Brain microvascular endothelial cell (primary cell): ENCODE data around the gene CCDC82.
"Not testable (repeated sequence)": the region's sequence is repeated elsewhere in the genome, so short reads cannot be mapped to it uniquely, and the experiment has no call there.

Experiments
- DNase-seq: peaks from one replicate; pipeline ENCODE4 v3.0.0-alpha.2; 2020
- H3K27ac ChIP-seq: fragments of 250-450 bp; sonication (Bioruptor Pico); 2 replicates; pipeline ENCODE4 v1.5.1; 2020; ENCODE audit warnings: mild to moderate bottlenecking, moderate library complexity
- H3K27me3 ChIP-seq: fragments of 250-450 bp; sonication (Bioruptor Pico); replicated peaks from 2 replicates; pipeline ENCODE4 v1.5.1; 2020; ENCODE audit warnings: mild to moderate bottlenecking
- H3K36me3 ChIP-seq: fragments of 250-450 bp; sonication (Bioruptor Pico); replicated peaks from 2 replicates; pipeline ENCODE4 v1.5.1; 2020; ENCODE audit warnings: mild to moderate bottlenecking
- H3K4me3 ChIP-seq: 2 replicates; pipeline ENCODE4 v1.5.1; 2011; ENCODE audit warnings: low read depth, mild to moderate bottlenecking, control low read depth, low read length, moderate library complexity
- in situ Hi-C: cut with HindIII; loops from 2 replicates; pipeline ENCODE4 v1.10.0; 2017; ENCODE audit warnings: low sequenced_read_pairs, low pct_ligation_motif_present
- TF ChIP-seq, protein P1 (sequence below): IDR thresholded peaks from 2 replicates; pipeline ENCODE4 v1.5.1; 2011; ENCODE audit warnings: low read depth, mild to moderate bottlenecking, moderate library complexity, low read length, control low read depth, inconsistent platforms; ENCODE audit errors: missing control alignments

The CCDC82 gene

DNA sequence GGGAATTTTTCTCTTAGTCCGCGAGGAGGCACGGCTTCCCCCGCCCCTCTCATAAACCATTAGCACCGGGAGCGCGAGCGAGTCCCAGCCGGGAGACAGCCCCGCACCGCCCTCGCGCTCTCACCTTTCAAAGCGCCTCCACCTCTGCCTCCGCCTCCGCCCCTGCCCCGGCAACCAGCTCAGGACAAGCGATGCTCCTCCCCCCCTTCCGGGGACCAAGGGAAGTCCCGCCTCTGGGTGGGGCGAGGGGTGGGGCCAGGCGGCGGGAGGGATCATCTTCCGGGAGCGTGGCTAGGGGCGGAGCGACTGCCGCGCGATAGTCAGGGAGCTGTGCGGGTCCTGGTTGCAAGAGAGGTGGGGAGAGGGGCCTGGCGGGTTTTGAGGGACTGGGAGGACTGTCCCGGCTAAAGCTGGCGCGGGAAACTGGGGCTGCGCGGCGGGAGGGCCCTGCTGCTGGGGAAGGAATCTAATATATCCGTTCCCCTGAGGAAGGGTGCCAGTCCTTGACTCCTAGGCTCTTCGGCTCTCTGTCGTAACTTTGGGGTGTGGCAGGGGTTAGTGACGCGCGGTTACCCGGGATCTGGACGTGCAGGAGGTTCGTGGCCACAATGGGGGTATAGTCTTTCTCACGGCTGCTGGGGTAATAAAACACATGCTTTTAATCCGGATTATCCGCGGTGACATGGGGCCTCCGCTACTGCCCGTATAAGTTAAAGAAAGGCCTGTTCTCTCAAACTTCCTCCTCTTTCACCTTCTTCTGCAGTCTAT is at the start of gene CCDC82, which contains the start of gene JRKL:
Gene CCDC82, minus strand, starts transcription at position 193 of the 768 bp plus-strand sequence. CDS start 5,165 bp downstream, outside the sequence.
Gene JRKL, plus strand, starts transcription at position 294 of the 768 bp plus-strand sequence. CDS start 637 bp downstream, outside the sequence.
- Histone ChIP-seq H3K4me3 (peak within 1 kb of the TSS; percentile 78), H3K36me3 (no peaks in the 10 kb centered on the region), H3K27me3 (no peaks in the 10 kb centered on the region), H3K27ac (peak within 1 kb of the TSS; percentile 89)
- DNase-seq: peak; percentile 94
- in situ Hi-C loops: no loop called here
- TF ChIP-seq, protein P1, sequence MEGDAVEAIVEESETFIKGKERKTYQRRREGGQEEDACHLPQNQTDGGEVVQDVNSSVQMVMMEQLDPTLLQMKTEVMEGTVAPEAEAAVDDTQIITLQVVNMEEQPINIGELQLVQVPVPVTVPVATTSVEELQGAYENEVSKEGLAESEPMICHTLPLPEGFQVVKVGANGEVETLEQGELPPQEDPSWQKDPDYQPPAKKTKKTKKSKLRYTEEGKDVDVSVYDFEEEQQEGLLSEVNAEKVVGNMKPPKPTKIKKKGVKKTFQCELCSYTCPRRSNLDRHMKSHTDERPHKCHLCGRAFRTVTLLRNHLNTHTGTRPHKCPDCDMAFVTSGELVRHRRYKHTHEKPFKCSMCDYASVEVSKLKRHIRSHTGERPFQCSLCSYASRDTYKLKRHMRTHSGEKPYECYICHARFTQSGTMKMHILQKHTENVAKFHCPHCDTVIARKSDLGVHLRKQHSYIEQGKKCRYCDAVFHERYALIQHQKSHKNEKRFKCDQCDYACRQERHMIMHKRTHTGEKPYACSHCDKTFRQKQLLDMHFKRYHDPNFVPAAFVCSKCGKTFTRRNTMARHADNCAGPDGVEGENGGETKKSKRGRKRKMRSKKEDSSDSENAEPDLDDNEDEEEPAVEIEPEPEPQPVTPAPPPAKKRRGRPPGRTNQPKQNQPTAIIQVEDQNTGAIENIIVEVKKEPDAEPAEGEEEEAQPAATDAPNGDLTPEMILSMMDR: no peak

DNA sequence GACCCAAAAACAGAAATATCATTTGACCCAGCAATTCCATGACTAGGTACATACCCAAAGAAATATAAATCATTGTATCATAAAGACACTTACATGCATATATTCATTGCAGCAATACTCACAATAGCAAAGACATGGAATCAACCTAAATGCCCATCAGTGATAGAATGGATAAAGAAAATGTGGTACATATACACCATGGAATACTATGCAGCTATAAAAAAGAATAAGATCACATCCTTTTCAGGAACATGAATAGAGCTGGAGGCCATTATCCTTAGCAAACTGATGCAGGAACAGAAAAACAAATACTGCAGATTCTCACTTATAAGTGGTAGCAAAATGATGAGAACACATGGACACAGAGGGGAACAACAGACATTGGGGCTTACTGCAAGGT is 42.9 kb upstream of the CCDC82 start:
- in situ Hi-C loops, H3K27me3 ChIP-seq, H3K36me3 ChIP-seq, H3K4me3 ChIP-seq, H3K27ac ChIP-seq, DNase-seq: not testable (repeated sequence)

DNA sequence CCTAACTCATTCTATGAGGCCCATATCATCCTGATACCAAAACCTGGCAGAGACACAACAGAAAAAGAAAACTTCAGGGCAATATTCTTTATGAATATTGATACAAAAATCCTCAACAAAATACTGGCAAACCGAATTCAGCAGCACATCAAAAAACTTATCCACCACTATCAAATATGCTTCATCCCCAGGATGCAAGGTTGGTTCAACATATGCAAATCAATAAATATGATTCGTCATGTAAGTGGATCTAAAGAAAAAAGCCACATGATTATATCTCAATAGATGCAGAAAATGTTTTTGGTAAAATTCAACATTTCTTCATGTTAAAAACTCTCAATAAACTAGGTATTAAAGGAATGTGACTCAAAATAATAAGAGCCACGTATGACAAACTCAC is 41.0 kb upstream of the CCDC82 start:
- in situ Hi-C loops: no loop called here

DNA sequence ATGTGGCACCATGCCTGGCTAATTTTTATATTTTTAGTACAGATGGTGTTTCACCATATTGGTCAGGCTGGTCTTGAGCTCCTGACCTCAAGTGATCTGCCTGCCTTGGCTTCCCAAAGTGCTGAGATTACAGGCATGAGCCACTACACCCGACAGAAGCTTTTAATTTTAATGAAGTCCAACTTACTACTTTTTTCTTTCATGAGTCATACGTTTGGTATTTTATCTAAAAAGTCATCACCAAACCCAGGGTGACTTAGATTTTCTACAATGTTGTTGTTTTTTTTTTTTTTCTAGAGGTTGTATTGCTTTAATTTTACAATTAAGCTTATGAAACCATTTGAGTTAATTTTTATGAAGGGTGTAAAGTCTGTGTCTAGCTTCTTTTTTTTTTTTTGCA is 35.0 kb upstream of the CCDC82 start:
- in situ Hi-C loops: no loop called here
- Histone ChIP-seq H3K27ac (no peak overlapping the region), H3K27me3 (no peaks in the 10 kb centered on the region), H3K4me3 (no peak overlapping the region), H3K36me3 (no peaks in the 10 kb centered on the region)
- peak; percentile 11 for DNase-seq
- TF ChIP-seq, protein P1: no peak

More for the DNA sequence above, 41.0 kb upstream of the CCDC82 start:
- no peak overlapping the region for H3K4me3 ChIP-seq
- H3K27ac ChIP-seq: no peak overlapping the region
- H3K27me3 ChIP-seq: no peaks in the 10 kb centered on the region
- TF ChIP-seq, protein P1: no peak
- H3K36me3 ChIP-seq: no peaks in the 10 kb centered on the region
- no peak for DNase-seq

DNA sequence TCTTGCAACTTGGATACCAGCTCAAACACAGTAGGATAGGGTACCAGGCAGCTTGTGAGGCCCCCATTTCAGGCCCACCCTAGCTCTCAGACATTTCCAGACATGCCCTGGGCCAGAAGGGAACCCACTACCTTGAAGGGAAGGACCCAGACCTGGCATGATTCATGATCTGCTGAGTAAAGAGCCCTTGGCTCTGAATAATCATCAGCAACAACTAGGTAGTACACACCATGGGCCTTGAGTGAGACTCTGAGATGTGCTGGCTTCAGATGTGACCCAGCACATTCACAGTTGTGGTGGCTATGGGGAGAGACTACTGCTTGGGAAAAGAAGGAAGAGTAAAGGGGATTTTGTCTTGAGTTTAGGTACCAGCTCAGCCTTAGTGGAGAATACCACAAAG is 23.7 kb upstream of the CCDC82 start:
- Histone ChIP-seq H3K27me3 (no peaks in the 10 kb centered on the region), H3K4me3 (no peak overlapping the region), H3K27ac (no peak overlapping the region), H3K36me3 (no peaks in the 10 kb centered on the region)
- in situ Hi-C loops: no loop called here
- TF ChIP-seq, protein P1: no peak
- DNase-seq: no peak

DNA sequence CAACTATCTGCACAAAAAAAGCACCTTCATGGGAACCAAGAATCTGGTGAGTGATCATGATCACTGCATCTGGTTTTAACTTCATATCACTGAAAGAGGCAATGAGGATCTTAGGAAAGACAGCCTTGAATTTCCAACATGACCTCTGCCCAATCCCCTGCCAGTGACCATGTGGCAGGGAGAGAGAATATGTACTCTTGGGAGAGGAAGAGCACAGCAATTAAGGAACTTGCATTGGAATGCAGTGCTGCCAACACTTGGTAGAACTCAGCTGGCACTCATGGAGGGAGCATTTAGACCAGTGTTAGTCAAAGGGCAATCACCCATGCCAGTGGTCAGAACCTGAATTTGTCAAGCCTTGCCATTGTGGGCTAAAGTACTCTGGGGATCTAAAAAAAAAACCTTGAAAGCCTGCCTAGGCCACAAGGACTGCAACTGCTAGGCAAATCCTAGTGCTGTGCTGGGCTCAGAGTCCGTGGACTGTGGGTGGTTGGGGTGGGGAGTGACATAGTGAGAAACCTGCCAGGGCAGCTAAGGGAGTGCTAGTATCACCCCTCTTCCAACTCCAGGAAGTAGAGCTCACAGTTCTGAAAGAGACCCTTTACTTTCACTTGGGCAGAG is 23.2 kb upstream of the CCDC82 start:
- in situ Hi-C loops: no loop called here
- no peak for DNase-seq
- TF ChIP-seq, protein P1: no peak
- Histone ChIP-seq H3K4me3 (no peak overlapping the region), H3K27me3 (no peaks in the 10 kb centered on the region), H3K27ac (no peak overlapping the region), H3K36me3 (no peaks in the 10 kb centered on the region)

DNA sequence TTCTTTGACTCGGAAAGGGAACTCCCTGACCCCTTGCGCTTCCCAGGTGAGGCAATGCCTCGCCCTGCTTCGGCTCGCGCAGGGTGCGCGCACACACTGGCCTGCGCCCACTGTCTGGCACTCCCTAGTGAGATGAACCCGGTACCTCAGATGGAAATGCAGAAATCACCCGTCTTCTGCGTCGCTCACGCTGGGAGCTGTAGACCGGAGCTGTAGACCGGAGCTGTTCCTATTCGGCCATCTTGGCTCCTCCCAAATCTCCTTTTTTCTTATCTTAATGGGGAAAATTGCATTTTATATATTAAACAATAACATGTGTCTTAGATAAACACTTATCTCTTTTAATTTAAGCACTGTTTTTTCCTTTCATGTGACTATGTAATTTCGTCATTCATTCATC is 21.7 kb upstream of the CCDC82 start:
- H3K36me3 ChIP-seq, H3K27ac ChIP-seq, in situ Hi-C loops, DNase-seq, H3K27me3 ChIP-seq: not testable (repeated sequence)
- H3K4me3 ChIP-seq: peak overlapping the region; percentile 35
